Naive thymus-derived CD4-positive, alpha-beta T cell (primary cell): ENCODE data around the gene EMX1. TPM values are rescaled to one million over a fixed set of nuclear protein-coding genes. Genes with fewer than 3 reads are reported as not detected.

Experiments used
- ATAC-seq: fragments of 150-1000 bp; cut with Tn5 transposase; 2 replicates; pipeline ENCODE4 v1.10.0; 2021; ENCODE audit warnings: mild to moderate bottlenecking, moderate library complexity
- CTCF ChIA-PET: fragments of 350-600 bp; sonication (Branson Sonifier 250); formaldehyde crosslinking; loops from one replicate; lab custom pipeline; 2021; ENCODE audit warnings: antibody characterized with exemption; lab: Charles Lee
- POLR2A ChIA-PET: fragments of 350-600 bp; sonication (Branson Sonifier 250); formaldehyde crosslinking; loops from one replicate; lab custom pipeline; 2021; ENCODE audit warnings: antibody characterized with exemption, inconsistent platforms; lab: Charles Lee
- DNase-seq, 9 donors: peaks; one replicate each; pipeline versions ENCODE4 v3.0.0 to v3.0.0-alpha.2; 2020 to 2022; ENCODE audit warnings: mixed read lengths in 1 of 9
- H3K27ac ChIP-seq: one replicate; pipeline ENCODE4 v1.7.0; 2013; ENCODE audit warnings: mild to moderate bottlenecking, low read depth, low read length, moderate library complexity
- H3K27me3 ChIP-seq, 2 donors: one replicate each; pipeline ENCODE4 v1.7.0; 2013; ENCODE audit warnings: low read length in 2 of 2, mild to moderate bottlenecking in 2 of 2, moderate library complexity in 2 of 2; ENCODE audit not compliant: control insufficient read depth in 2 of 2, insufficient read depth in 2 of 2
- H3K36me3 ChIP-seq, 3 experiments: 1 replicate in 2 of 3; 2 replicates in 1 of 3; pipeline ENCODE4 v1.7.0; 2013; ENCODE audit warnings: low read length in 3 of 3, mild to moderate bottlenecking in 3 of 3, moderate library complexity in 1 of 3; ENCODE audit not compliant: insufficient read depth in 3 of 3, control insufficient read depth in 2 of 3
- H3K4me1 ChIP-seq, 2 donors: one replicate each; pipeline ENCODE4 v1.7.0; 2013; ENCODE audit warnings: low read length in 2 of 2, mild to moderate bottlenecking in 2 of 2, moderate library complexity in 1 of 2; ENCODE audit not compliant: control insufficient read depth in 2 of 2, insufficient read depth in 2 of 2
- H3K4me3 ChIP-seq: 2 replicates; pipeline ENCODE4 v1.7.0; 2013; ENCODE audit warnings: mild to moderate bottlenecking, low read length
- H3K9me3 ChIP-seq, 3 experiments: 1 replicate in 2 of 3; 2 replicates in 1 of 3; pipeline ENCODE4 v1.7.0; 2013; ENCODE audit warnings: low read length in 3 of 3; ENCODE audit not compliant: control insufficient read depth in 2 of 3
- H3K27ac Mint-ChIP-seq, 9 donors: one replicate each; pipeline ENCODE4 v1.8.0; 2020 to 2022; ENCODE audit warnings: mixed read lengths in 9 of 9, mild to moderate bottlenecking in 8 of 9, moderate library complexity in 5 of 9, inconsistent platforms in 2 of 9
- H3K27me3 Mint-ChIP-seq, 5 donors: one replicate each; pipeline ENCODE4 v1.8.0; 2021 to 2022; ENCODE audit warnings: mixed read lengths in 5 of 5, mild to moderate bottlenecking in 1 of 5
- H3K36me3 Mint-ChIP-seq, 5 donors: one replicate each; pipeline ENCODE4 v1.8.0; 2020 to 2022; ENCODE audit warnings: mixed read lengths in 5 of 5, mild to moderate bottlenecking in 3 of 5, inconsistent platforms in 1 of 5
- H3K4me1 Mint-ChIP-seq, 7 donors: one replicate each; pipeline ENCODE4 v1.8.0; 2020 to 2022; ENCODE audit warnings: mixed read lengths in 7 of 7, mild to moderate bottlenecking in 3 of 7, inconsistent platforms in 1 of 7
- H3K4me3 Mint-ChIP-seq, 10 donors: one replicate each; pipeline ENCODE4 v1.8.0; 2020 to 2022; ENCODE audit warnings: mild to moderate bottlenecking in 10 of 10, mixed read lengths in 10 of 10, moderate library complexity in 6 of 10, inconsistent platforms in 2 of 10
- H3K9me3 Mint-ChIP-seq, 11 donors: one replicate each; pipeline ENCODE4 v1.8.0; 2020 to 2022; ENCODE audit warnings: mixed read lengths in 11 of 11, mild to moderate bottlenecking in 4 of 11, inconsistent platforms in 1 of 11, moderate library complexity in 1 of 11
- intact Hi-C, 2 donors: fragments of 100-400 bp; cut with micrococcal nuclease; formaldehyde crosslinking; loops; one replicate each; pipeline ENCODE4 v1.15.1; 2023
- polyA plus RNA-seq, 2 donors: library from polyadenylated mRNA; unstranded; fragments of 300-500 nt; fragmentation: Illumina TruSeq; gene quantifications; one replicate each; pipeline ENCODE4 v1.2.3, GENCODE V29; 2021
- total RNA-seq, 6 experiments: library from RNA in 5 of 6; stranded (reverse) in 5 of 6; gene quantifications; 1 replicate in 5 of 6; 2 replicates in 1 of 6; pipeline ENCODE4 v1.2.3 and lab custom pipeline; 2021 to 2026

The EMX1 gene
- total and polyA plus RNA-seq, 7 experiments from 2014 or later: not detected

- peak within 1 kb of the TSS; percentile 43 for H3K4me3 ChIP-seq
- CTCF ChIA-PET: interaction anchor here (0.7 to 2.0 kb wide), 4 partner anchors 22 to 324 kb away, joined by 3 to 6 read pairs (median 4); no protein-coding TSS in a partner anchor
- peaks cover 0 to 15% (median 9%) of the 10 kb centered on the region in 7 donors for H3K4me1 Mint-ChIP-seq
- peaks cover 0 to 7% of the 10 kb centered on the region in 2 donors for H3K4me1 ChIP-seq
- H3K27me3 ChIP-seq: peaks cover 0 to 6% of the 10 kb centered on the region in 2 donors
- intact Hi-C loops: loop anchor here (1.0 to 10.0 kb wide), 4 partner anchors 62 to 408 kb away; partner anchors contain the start of genes EGR4 (in 1 of the 2) and SFXN5 (in 1 of the 2)
- peak; percentile 87 for ATAC-seq
- no peak within 1 kb of the TSS for H3K27ac Mint-ChIP-seq
- peaks cover 0 to 2% (median 0%) of the 10 kb centered on the region in 11 donors for H3K9me3 Mint-ChIP-seq
- peak; percentile 10 to 78 (median 33) for DNase-seq
- H3K36me3 ChIP-seq: no peaks in the 10 kb centered on the region
- peaks cover 35 to 74% (median 71%) of the 10 kb centered on the region in 5 donors for H3K27me3 Mint-ChIP-seq
- POLR2A ChIA-PET: no interaction called here
- H3K36me3 Mint-ChIP-seq: peaks cover 0 to 5% (median 0%) of the 10 kb centered on the region in 5 donors
- H3K27ac ChIP-seq: no peak within 1 kb of the TSS
- H3K4me3 Mint-ChIP-seq: peak within 1 kb of the TSS; percentile 74 to 87 (median 80)
- no peaks in the 10 kb centered on the region for H3K9me3 ChIP-seq
Measured at GRCh38 chr2:72887032-72887739, 30.1 kb upstream of the EMX1 start, which contains the start of gene SPR. Gene SPR, plus strand, starts transcription at chr2:72887408. Its CDS starts 25 bp downstream, at chr2:72887433.

GRCh38 chr2:72887740-72888437 lies 29.4 kb upstream of the EMX1 start:
- Histone ChIP-seq H3K4me3 (peak overlapping the region; percentile 43), H3K36me3 (no peaks in the 10 kb centered on the region), H3K27me3 (peaks cover 0 to 6% of the 10 kb centered on the region in 2 donors), H3K27ac (no peak overlapping the region), H3K4me1 (peaks cover 0 to 7% of the 10 kb centered on the region in 2 donors), H3K9me3 (no peaks in the 10 kb centered on the region)
- Mint-ChIP-seq H3K4me3 (peak overlapping the region; percentile 71 to 86 (median 80)), H3K36me3 (peaks cover 0 to 5% (median 0%) of the 10 kb centered on the region in 5 donors), H3K4me1 (peaks cover 0 to 15% (median 9%) of the 10 kb centered on the region in 7 donors), H3K27me3 (peaks cover 35 to 72% (median 70%) of the 10 kb centered on the region in 5 donors), H3K9me3 (peaks cover 0 to 2% (median 0%) of the 10 kb centered on the region in 11 donors), H3K27ac (no peak overlapping the region)
- ATAC-seq: peak; percentile 68
- POLR2A ChIA-PET: no interaction called here
- intact Hi-C loops: loop anchor here (1.0 to 10.0 kb wide), 4 partner anchors 63 to 407 kb away; partner anchors contain the start of genes EGR4 (in 1 of the 2) and SFXN5 (in 1 of the 2)
- CTCF ChIA-PET: interaction anchor here (1.1 to 2.0 kb wide), 2 partner anchors 22 to 27 kb away, joined by 4 to 5 read pairs; no protein-coding TSS in a partner anchor
- DNase-seq: peak in 8 of 9 donors; percentile 10 to 63 (median 28)

GRCh38 chr2:72888438-72889202 lies 28.7 kb upstream of the EMX1 start:
- H3K27me3 ChIP-seq: peaks cover 0 to 6% of the 10 kb centered on the region in 2 donors
- Mint-ChIP-seq H3K36me3 (peaks cover 0 to 5% (median 0%) of the 10 kb centered on the region in 5 donors), H3K4me1 (peaks cover 0 to 15% (median 9%) of the 10 kb centered on the region in 7 donors), H3K27ac (no peak overlapping the region), H3K4me3 (peak overlapping the region in 9 of 10 donors; percentile 25 to 82 (median 76)), H3K27me3 (peaks cover 30 to 65% (median 63%) of the 10 kb centered on the region in 5 donors), H3K9me3 (no peaks in the 10 kb centered on the region)
- no peak overlapping the region for H3K27ac ChIP-seq
- ChIA-PET POLR2A (no interaction called here), CTCF (no interaction called here)
- H3K36me3 ChIP-seq: no peaks in the 10 kb centered on the region
- peaks cover 0 to 7% of the 10 kb centered on the region in 2 donors for H3K4me1 ChIP-seq
- intact Hi-C loops: loop anchor here in 1 of 2 donors (5.0 to 10.0 kb wide), 2 partner anchors 184 to 406 kb away; partner anchors contain the start of genes EGR4 and SFXN5
- ATAC-seq (no peak), DNase-seq (no peak)
- H3K9me3 ChIP-seq: no peaks in the 10 kb centered on the region
- no peak overlapping the region for H3K4me3 ChIP-seq

- CTCF ChIA-PET: no interaction called here
Measured at GRCh38 chr2:72889991-72890390, 27.3 kb upstream of the EMX1 start.

GRCh38 chr2:72891091-72891818 lies 26.1 kb upstream of the EMX1 start:
- intact Hi-C loops: no loop called here
- H3K36me3 ChIP-seq: no peaks in the 10 kb centered on the region
- H3K27me3 ChIP-seq: peaks cover 0 to 6% of the 10 kb centered on the region in 2 donors
- no peak overlapping the region for H3K4me3 ChIP-seq
- Mint-ChIP-seq H3K27ac (peak overlapping the region in 1 of 9 donors; percentile 44), H3K4me1 (peaks cover 0 to 18% (median 9%) of the 10 kb centered on the region in 7 donors), H3K9me3 (no peaks in the 10 kb centered on the region), H3K36me3 (peaks cover 0 to 5% (median 0%) of the 10 kb centered on the region in 5 donors), H3K27me3 (peaks cover 24 to 59% (median 54%) of the 10 kb centered on the region in 5 donors), H3K4me3 (no peak overlapping the region)
- ATAC-seq (peak; percentile 14), DNase-seq (no peak)
- no peaks in the 10 kb centered on the region for H3K9me3 ChIP-seq
- POLR2A ChIA-PET: no interaction called here
- no peak overlapping the region for H3K27ac ChIP-seq
- H3K4me1 ChIP-seq: peaks cover 0 to 7% of the 10 kb centered on the region in 2 donors
- CTCF ChIA-PET: interaction anchor here (0.8 to 2.0 kb wide), 2 partner anchors 84 to 286 kb away, joined by 3 to 4 read pairs; no protein-coding TSS in a partner anchor

More at GRCh38 chr2:72889991-72890390, 27.3 kb upstream of the EMX1 start:
- H3K36me3 Mint-ChIP-seq: peaks cover 0 to 5% (median 0%) of the 10 kb centered on the region in 5 donors
- H3K4me3 Mint-ChIP-seq: no peak overlapping the region
- peaks cover 26 to 63% (median 57%) of the 10 kb centered on the region in 5 donors for H3K27me3 Mint-ChIP-seq
- H3K36me3 ChIP-seq: no peaks in the 10 kb centered on the region
- no peak overlapping the region for H3K27ac ChIP-seq
- intact Hi-C loops: loop anchor here in 1 of 2 donors (5.0 to 10.0 kb wide), 2 partner anchors 182 to 405 kb away; partner anchors contain the start of genes EGR4 and SFXN5
- no peaks in the 10 kb centered on the region for H3K9me3 Mint-ChIP-seq
- no peak overlapping the region for H3K27ac Mint-ChIP-seq
- POLR2A ChIA-PET: no interaction called here
- H3K9me3 ChIP-seq: no peaks in the 10 kb centered on the region
- H3K4me3 ChIP-seq: no peak overlapping the region
- ATAC-seq (no peak), DNase-seq (no peak)
- H3K27me3 ChIP-seq: peaks cover 0 to 6% of the 10 kb centered on the region in 2 donors
- H3K4me1 Mint-ChIP-seq: peaks cover 0 to 15% (median 9%) of the 10 kb centered on the region in 7 donors
- H3K4me1 ChIP-seq: peaks cover 0 to 7% of the 10 kb centered on the region in 2 donors
